ENCODE measurements around the gene IPPK. TPM values are rescaled to one million over a fixed set of nuclear protein-coding genes. Genes with fewer than 3 reads are reported as not detected.
A peak's percentile ranks its signal among the peaks of the same experiment; 100 is the strongest.

IPPK gene
- total and polyA plus RNA-seq, 12 donors = 5.2 to 17.8 (median 8.3) TPM

- Histone ChIP-seq H3K4me1 (peaks cover 0 to 12% (median 0%) of the 10 kb centered on the region in 9 donors), H3K27me3 (no peaks in the 10 kb centered on the region), H3K27ac (no peak overlapping the region), H3K36me3 (peaks cover 0 to 57% (median 18%) of the 10 kb centered on the region in 9 donors), H3K4me3 (no peak overlapping the region), H3K9me3 (no peaks in the 10 kb centered on the region)
- intact Hi-C loops (cut with DNase I) = no loop called here
- TF ChIP-seq CTCF (IDR thresholded peaks at IDR 0.05) = no peak
- ATAC-seq (no peak), DNase-seq (no peak)
These were observed 39.3 kb upstream of the IPPK start for GRCh38 chr9:92709240-92709639.

GRCh38 chr9:92707530-92707929 lies 37.6 kb upstream of the IPPK start:
- no peaks in the 10 kb centered on the region for H3K27me3 ChIP-seq
- H3K36me3 ChIP-seq = peaks cover 0 to 40% (median 10%) of the 10 kb centered on the region in 9 donors
- H3K9me3 ChIP-seq = no peaks in the 10 kb centered on the region
- no peak for ATAC-seq
- TF ChIP-seq CTCF (IDR thresholded peaks at IDR 0.05) = no peak
- H3K27ac ChIP-seq = no peak overlapping the region
- intact Hi-C loops (cut with DNase I) = no loop called here
- peaks cover 0 to 11% (median 0%) of the 10 kb centered on the region in 9 donors for H3K4me1 ChIP-seq
- no peak for DNase-seq
- no peak overlapping the region for H3K4me3 ChIP-seq

GRCh38 chr9:92706218-92706940 lies 36.4 kb upstream of the IPPK start:
- H3K9me3 ChIP-seq = no peaks in the 10 kb centered on the region
- WGBS, 2 donors = 60 to 63% methylated on average over 3 of the region's 3 CpGs
- intact Hi-C loops (cut with DNase I) = no loop called here
- peaks cover 0 to 29% (median 10%) of the 10 kb centered on the region in 9 donors for H3K36me3 ChIP-seq
- H3K27me3 ChIP-seq = no peaks in the 10 kb centered on the region
- DNase-seq (no peak), ATAC-seq (peak in 5 of 8 donors; percentile 11 to 62 (median 44))
- peak in 7 of 9 donors; percentile 38 to 51 (median 49) for TF ChIP-seq CTCF (IDR thresholded peaks at IDR 0.05)
- H3K4me1 ChIP-seq = peaks cover 0 to 2% (median 0%) of the 10 kb centered on the region in 9 donors
- no peak overlapping the region for H3K4me3 ChIP-seq
- no peak overlapping the region for H3K27ac ChIP-seq

- no peaks in the 10 kb centered on the region for H3K4me1 ChIP-seq
- no peak overlapping the region for H3K4me3 ChIP-seq
- H3K9me3 ChIP-seq = no peaks in the 10 kb centered on the region
- ATAC-seq = no peak
- peaks cover 0 to 11% (median 0%) of the 10 kb centered on the region in 9 donors for H3K36me3 ChIP-seq
- intact Hi-C loops (cut with DNase I) = no loop called here
- no peak for TF ChIP-seq CTCF (IDR thresholded peaks at IDR 0.05)
- no peaks in the 10 kb centered on the region for H3K27me3 ChIP-seq
- DNase-seq = no peak
- H3K27ac ChIP-seq = no peak overlapping the region
- 71 to 73% methylated on average over 2 of the region's 2 CpGs for WGBS, 2 donors
These were observed 34.6 kb upstream of the IPPK start for GRCh38 chr9:92704528-92704927.

Data from heart right ventricle (tissue), 16 donors.